Fibroblast of skin of right quadriceps (primary cell): ENCODE measurements around the gene GALNT17.
"Not testable (repeated sequence)": the region's sequence is repeated elsewhere in the genome, so short reads cannot be mapped to it uniquely, and the experiment has no call there.

Experiments
- DNase-seq: peaks from one replicate; pipeline ENCODE4 v3.0.0-alpha.2; 2013

Gene GALNT17

DNA sequence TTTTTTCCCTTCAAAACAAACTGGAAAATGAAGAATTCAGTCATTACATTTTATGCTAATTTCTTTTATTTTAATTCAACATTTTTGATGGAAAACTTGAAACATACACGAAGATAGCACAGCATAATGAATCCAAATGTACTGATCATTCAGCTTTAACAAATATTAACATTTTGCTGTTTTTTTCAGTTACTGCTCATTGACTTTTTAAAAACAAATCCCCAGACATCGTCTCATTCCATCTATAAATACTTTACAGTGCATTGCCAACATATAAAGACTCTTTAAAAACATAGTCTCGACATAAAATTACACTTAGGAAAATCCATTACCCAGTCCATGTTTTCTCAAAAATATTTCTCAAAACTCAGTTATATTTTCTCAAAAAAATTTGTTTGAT lies 452.3 kb downstream of the GALNT17 start:
- no peak for DNase-seq

DNA sequence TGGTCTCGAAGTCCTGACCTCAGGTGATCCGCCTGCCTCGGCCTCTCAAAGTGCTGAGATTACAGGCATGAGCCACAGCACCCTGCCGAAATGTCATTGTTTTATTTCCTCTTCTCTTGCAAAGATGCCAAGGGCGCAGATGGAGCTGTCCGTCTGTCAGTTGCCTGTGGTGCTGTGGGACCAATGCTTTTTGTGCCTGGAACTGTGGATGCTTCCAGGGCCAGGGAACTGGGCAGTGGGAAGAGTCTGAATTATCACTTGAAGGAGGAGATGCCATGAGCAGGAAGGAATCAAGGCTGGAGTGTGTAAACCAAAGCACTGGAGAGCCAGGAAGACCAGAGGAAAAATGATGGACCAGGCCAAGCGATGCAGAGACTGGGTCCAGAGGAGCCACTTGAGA lies 459.9 kb downstream of the GALNT17 start:
- no peak for DNase-seq

DNA sequence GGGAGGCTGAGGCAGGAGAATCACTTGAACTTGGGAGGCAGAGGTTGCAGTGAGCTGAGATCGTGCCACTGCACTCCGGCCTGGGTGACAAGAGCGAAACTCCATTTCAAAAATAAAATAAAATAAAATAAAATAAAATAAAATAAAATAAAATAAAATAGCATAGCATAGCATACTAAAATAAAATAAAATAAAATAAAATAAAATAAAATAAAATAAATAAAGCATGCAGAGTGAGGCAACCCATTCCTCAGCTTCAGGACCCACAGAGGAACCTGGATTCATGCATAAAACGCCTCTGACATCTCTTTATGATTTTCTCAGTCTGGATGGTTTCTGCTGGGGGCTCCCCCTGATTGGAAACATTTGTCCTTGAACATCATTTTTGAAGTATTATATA lies 460.4 kb downstream of the GALNT17 start:
- DNase-seq = not testable (repeated sequence)

DNA sequence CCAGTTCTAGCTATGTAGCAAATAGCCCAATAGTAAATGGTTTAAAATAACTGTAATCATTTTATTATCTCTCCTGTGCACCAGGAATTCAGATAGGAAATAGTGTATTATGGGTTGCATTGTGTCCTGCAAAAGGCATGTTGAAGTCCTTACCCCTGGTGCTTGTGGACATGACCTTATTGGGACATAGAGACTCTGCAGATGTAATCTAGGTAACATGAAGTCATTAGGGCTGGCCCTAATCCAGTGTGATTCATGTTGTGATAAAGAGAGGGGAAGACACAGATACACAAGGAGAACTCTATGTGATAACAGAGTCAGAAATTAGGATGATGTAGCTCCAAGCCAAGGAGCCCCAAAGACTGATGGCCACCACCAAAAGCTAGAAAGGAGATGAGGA lies 462.8 kb downstream of the GALNT17 start:
- no peak for DNase-seq

DNA sequence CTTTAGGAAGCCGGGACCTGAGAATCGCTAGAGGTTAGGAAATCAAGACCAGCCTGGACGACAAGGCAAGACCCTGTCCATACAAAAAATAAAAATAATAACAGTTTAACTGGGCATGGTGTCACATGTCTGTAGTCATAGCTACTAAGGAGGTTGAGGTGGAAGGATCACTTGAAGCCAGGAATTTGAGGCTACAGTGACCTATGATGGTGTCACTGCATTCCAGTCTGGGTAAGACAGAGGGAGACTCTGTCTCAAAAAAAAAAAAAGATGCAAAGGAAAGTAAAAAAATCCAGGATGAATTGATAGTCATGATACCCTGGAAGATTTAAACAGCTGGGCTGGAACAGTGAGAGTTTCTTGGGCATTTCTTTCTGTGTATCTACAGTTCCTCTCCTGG lies 463.2 kb downstream of the GALNT17 start:
- no peak for DNase-seq

DNA sequence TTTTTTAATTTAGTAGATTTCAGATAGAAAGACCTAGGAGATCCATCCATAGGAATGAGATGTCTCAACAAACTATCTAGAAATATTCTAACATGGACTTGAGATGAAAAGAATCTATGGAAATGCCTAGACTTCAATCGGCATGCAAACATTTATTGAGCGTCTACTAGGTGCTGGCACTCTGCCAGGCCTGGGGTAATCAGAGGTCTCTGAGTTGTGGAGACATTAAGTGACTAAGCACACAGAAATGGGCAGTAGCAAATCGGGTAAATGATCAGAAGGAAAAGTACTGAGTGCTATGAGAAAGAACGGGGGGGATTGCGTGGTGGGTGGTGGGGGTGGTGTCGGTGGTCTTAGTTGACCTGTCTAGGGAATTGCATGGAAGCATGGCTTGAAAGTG lies 466.6 kb downstream of the GALNT17 start:
- no peak for DNase-seq

DNA sequence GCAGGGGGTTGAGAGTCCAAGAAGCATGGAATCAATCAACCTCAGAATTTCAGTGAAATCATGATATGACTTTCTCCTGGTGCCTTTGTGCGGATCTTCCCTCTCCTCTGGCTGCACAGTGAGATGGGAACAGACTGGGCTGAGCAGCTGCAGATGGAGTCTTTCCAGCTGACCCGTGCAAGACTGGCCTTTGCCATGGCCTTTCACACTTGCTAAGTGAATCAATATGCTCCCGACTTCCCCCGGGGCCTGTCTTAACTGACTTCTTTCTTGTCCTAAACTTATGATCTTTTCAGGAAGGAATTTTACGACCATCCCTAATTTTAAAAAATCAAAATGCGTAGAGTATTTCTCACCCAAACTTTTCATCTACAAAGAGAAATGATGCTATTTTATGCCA lies 469.9 kb downstream of the GALNT17 start:
- no peak for DNase-seq

DNA sequence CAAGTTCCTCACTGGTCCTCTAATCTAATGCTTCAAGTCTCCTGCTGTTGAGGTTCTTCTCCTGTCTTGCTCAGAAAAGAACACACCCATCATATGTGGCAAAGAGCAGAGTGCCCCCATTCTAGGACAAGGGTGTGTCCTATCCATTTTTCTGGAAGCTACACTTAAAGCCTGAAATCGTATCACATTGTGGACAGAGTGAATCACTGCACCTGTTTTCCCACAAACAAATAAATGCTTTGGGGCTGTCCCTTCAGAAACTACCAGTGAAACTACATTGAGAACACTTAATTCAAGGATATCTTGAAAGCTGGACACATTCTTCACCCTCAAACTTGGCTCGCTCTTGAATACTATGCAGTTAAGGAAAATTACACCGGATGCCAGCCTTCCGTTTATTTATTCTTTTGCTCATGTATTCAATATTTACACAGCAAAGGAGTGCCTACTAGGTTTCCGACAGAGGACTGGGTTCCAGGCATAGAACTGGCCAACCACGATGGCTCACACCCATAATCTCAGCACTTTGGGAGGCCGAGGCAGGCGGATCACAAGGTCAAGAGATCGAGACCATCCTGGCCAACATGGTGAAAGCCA lies 473.0 kb downstream of the GALNT17 start:
- no peak for DNase-seq

DNA sequence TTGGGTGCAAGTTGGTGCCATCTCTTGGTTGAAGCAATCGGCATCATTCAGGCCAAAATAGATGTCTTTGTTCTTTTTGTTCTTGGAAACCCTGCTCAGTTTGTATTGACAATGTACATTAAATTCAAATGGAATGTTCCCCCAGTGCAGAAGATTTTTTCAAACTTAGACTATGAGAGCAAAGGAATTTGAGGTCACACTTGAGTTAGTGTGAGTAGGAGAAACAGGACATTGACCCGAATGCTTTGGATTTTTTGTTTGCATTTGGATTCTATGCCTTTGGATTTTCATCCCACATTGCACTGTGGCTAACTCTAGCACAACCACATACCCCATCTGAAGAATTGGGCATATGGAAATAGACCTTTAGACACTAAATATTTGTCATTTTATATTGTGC lies 480.0 kb downstream of the GALNT17 start:
- peak; percentile 69 for DNase-seq

DNA sequence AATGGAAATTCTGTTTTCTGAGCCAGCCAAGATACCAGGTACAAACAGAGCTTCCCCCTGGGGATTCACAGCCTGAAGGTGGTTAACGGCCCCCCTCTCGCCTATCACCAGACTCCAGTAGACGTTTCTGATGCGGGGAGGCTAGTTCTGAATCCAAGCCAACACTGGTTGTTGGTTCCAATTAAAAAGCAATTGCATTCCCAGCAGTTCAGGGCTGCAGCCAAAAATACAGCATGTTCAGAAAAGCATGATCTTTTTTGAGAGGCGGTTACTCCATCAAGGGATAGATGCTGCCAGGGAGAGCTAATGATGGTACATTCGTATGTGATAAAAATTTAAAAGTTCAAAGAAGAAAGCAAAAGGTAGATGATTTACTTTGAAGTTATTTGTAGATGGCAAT lies 481.0 kb downstream of the GALNT17 start:
- peak; percentile 63 for DNase-seq

DNA sequence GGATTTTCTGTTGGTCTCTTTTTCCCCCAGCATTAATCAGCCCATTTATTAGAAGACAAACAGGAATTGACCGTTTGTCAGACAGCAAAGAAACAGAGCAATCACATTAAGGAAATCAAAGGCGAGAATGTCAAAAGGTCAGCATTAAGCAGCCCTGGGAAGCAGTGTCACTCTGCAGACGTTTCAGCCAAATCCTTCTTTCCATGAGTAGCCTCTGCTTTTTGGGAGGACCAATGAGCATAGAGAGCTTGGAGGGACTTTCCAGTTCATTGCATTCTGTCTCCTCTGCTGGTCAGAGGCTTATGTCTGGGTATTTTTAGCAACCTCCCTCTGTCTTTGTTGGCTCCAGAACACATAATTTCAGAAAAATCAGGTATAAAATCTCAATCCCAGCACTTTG lies 481.4 kb downstream of the GALNT17 start:
- no peak for DNase-seq

DNA sequence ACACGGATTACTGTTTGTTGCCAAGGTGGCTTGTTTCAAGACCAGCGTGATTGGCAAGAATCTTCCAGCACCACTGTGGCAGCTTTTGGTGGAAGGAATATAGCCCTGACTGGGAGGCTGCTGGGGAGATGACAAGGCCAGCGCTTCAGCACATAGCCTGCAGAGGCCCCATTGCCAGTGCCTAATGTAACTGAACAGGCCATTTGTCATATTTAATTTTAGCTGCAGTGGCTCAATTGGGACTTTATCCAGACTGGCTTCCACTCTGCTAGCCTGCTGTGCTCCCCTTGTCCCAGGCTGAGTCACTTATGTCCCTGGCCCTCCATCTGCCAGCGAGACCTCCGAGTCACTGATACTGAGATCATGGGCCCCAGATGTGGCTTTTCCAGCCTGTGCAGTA lies 483.1 kb downstream of the GALNT17 start:
- DNase-seq = peak; percentile 21

DNA sequence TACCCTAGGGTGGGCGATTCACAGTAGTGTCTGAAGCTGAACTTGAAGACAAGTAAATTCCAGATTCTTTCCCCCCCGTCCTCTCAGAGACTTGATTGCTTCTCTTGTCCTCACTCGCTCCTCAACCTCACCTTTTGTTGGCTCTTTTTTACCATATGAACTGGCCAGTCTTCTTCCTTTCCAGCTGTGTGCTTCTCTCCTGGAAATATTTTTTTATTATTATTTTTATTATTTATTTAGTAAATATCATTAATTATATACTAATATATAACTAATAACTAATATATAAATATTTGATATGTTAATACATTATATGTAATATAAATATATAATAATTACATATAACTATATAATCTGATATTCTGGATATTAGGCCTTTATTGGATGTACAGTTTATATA lies 484.3 kb downstream of the GALNT17 start:
- no peak for DNase-seq

DNA sequence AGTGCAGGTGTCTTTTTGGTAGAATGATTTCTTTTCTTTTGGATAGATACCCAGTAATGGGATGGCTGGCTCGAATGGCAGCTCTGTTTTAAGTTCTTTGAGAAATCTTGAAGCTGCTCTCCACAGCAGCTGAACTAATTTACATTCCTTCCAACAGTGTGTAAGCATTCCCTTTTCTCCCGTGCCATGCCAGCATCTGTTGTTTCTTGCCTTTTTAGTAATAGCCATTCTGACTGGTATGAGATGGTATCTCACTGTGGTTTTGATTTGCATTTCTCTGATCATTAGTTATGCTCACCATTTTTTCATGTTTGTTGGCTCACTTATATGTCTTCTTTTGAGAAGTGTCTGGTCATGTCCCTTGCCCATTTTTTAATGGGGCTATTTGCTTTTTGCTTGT lies 486.3 kb downstream of the GALNT17 start:
- DNase-seq = peak; percentile 32

DNA sequence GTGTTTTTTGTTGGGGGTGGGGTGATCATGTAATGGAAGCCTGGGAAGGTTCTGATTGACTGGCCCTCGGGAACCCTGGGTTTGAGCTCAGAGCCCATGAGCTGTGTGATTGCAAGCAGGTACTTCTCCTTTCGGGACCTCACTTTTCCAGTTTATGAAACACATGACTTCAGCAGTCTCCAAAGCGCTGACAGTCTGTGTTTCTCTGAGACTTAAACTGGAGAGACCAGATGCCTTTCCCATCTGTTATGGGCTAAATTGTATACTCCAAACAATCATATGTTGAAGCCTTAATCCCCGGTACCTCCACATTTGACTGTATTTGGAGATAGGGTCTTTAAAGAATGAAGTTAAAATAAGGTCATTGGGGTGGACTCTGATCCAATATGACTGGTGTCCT lies 493.6 kb downstream of the GALNT17 start:
- DNase-seq = no peak

DNA sequence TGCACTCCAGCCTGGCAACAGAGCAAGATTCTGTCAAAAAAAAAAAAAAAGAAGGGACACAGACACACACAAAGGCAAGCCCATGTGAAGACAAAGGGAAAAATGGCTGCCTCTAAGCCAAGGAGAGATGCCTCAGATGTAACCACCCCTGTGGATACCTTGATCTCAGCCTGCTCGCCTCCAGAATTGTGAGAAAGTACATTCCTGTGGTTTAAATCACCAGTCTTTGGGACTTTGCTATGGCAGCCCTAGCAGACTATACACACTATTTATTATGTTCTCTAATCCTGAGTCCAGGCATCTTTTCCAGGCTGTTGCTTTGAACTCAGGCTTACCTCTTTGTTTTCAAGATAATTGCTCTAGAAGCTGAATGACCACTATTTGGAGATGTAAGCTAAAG lies 494.3 kb downstream of the GALNT17 start:
- peak; percentile 84 for DNase-seq

DNA sequence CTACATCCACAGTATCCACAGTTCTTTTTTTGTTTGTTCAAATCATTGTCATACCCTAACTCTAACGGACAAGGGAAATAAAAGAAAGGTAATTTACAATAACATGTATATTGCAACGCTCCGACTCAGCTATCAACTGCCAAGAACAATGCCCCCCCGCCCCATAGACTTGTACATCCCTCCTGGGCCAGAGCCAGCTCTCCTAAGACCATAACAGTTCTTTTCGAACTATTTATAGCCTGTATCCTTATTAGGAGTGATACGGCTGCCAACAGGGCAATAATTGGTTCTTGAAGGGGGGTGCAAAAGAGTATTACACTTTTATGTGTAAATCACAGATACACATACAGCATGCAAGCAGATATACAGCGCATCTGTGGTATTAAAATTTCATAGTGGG lies 495.7 kb downstream of the GALNT17 start:
- peak; percentile 48 for DNase-seq

DNA sequence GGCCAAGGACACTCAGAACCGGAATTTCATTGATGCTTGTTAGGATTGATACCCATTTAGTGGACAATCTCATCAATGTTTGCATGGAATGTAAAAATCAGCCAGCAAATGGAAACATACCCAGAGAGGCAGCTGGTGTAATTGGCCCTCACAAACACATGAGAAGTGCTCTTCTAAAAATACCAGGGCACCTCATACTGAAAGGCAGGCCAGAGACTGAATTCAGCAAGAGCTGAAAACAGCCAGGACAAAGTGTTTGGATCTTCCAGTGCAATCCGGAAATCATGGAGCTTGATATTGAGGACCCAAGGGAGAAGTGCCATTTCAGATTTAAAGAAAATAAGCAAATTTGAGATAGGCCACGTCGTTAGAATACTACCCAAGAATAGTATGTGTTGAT lies 498.6 kb downstream of the GALNT17 start:
- no peak for DNase-seq

DNA sequence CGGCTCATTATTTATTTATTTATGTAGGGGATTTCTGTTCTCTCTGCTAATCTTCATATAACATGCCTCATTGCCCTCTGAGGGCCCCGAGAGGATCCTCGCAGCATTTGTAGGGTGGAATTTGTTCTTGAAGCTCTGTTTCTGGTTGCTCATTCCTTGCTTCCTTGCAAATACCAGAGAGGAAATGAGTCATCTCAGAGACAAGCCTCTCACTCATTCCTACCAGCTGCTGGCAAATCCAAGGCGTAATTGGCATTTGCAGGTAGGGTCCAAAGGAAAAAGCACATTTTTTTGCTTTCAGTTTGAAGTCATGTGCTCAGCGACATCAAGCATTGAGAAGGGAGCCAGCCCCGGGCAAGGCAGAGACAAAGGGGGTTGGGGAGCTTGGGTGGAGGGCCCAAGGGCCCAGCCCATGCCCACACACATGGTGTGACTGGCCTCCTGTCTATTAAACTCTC lies 501.6 kb downstream of the GALNT17 start:
- DNase-seq = peak; percentile 97

DNA sequence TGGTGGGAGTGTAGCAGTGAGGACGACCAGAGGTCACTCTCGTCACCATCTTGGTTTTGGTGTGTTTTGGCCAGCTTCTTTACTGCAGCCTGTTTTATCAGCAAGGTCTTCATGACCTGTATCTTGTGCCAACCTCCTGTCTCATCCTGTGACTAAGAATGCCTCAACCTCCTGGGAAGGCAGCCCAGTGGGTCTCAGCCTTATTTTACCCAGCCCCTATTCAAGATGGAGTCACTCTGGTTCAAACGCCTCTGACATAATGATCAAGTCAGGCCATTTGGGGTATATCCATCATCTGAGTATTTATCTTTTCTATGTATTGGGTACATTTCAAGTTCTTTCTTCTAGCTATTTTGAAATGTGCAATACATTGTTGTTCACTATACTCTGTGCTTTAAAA lies 503.9 kb downstream of the GALNT17 start:
- DNase-seq = not testable (repeated sequence)

DNA sequence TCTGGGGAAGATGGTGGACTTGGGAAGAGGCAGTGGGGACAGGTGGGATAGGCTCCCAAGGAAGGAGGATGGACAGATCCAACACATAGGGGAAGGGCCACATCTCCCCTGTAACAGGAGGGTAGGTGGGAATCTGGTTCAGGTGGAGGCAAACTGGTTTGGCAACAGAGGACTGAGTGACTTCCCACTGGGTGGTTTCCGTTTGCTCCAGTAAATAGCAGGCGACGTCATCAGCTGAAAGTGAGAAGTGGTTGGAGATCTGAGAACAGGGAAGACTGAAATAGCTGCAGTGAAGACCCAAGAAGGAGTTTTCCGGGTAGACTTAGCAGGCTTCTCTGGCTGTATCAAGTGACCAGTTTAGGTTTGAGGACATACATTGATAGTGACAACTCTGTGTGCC lies 504.4 kb downstream of the GALNT17 start:
- peak; percentile 26 for DNase-seq

DNA sequence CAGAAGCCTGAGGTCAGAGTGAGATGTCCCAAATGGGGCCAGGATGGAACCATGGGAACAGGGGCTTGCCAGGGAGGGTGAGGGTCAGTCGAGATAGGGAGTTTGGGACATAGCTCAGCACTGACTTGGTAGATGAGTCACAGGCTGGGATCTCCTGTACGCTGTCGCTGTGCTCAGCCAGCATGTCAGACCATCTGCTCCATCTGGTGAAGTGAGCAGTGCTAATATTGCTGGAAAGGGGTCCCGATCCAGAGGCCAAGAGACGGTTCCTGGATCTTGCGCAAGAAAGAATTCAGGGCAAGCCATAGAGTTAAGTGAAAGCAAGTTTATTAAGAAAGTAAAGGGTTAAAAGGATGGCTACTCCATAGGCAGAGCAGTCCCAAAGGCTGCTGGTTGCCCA lies 505.6 kb downstream of the GALNT17 start:
- peak; percentile 67 for DNase-seq

DNA sequence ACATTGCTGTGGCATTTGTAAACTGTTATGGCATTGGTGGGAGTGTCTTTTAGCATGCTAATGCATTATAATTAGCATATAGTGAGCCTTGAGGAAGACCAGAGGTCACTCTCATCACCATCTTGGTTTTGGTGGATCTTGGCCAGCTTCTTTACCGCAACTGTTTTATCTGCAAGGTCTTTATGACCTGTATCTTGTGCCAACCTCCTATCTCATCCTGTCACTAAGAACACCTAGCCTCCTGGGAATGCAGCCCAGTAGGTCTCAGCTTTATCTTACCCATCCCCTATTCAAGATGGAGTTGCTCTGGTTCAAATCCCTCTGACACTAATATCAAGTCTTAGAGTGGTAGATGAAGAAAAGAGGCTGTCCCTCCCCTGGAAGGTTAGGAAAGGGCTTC lies 506.2 kb downstream of the GALNT17 start:
- DNase-seq = no peak

DNA sequence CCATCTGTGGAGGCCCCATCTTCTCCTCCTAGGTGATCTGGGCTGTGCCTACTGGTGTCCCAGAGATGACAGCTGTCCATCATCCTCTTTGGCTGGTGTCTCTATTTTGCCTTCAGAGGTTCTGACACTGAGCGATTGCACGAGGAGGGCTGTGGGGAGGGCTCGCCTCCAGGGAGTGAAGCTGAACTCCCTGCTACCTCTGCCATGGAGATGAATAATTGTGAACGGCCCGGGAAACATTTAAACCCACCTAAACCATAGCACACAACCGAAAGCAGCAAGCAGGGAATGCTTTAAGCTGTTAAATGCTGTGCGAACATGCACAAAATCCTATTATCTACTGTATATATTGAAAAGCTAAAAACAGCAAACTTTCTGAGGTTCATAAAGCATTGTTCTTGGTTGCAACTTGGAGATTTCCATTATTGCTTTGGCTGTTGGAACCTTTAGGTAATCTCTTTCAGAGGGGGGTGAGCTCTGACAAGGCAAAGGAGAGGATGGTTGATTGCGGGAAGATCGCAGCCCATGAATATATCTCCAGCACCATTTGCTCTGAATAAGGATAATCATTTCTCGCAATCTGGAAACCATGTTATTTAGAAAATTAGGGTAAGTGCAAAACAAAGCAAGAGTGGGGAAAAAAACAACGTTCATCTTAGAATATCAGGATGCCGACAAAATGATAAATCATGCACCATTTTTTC lies 507.6 kb downstream of the GALNT17 start:
- DNase-seq = no peak

DNA sequence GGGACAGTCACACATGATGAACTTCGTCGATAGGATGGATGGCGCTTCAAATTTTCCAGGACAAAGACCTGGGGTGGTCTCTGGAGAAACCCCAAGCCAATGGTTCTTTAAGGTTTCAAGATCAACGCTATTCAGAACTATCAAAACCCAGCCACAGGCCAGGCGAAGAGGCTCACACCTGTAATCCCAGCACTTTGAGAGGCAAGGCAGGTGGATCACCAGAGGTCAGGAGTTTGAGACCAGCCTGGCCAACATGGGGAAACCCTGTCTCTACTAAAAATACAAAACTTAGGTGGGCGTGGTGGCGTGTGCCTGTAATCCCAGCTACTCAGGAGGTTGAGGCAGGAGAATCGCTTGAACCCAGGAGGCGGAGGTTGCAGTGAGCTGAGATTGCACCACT lies 511.1 kb downstream of the GALNT17 start:
- DNase-seq = not testable (repeated sequence)
